Neural progenitor cell (in vitro differentiated cells): ENCODE results near the gene SBSN. TPM values are rescaled to one million over a fixed set of nuclear protein-coding genes. Genes with fewer than 3 reads are reported as not detected.

ENCODE experiments used
- DNase-seq: peaks from one replicate; pipeline ENCODE4 v3.0.0-alpha.2; 2016; ENCODE audit warnings: low spot score
- H2AFZ ChIP-seq: fragments of 200-600 bp; sonication (generic); replicated peaks from 2 replicates; pipeline ENCODE4 v1.6.1; 2016; ENCODE audit warnings: antibody characterized with exemption
- H3F3A ChIP-seq: fragments of 200-600 bp; sonication (generic); 2 replicates; pipeline ENCODE4 v1.6.1; 2016; ENCODE audit warnings: antibody characterized with exemption, low read depth
- H3K27ac ChIP-seq: fragments of 200-600 bp; sonication (generic); 2 replicates; pipeline ENCODE4 v1.5.1; 2016; ENCODE audit warnings: mild to moderate bottlenecking
- H3K27me3 ChIP-seq: fragments of 200-600 bp; sonication (generic); 2 replicates; pipeline ENCODE4 v1.6.1; 2016; ENCODE audit warnings: mild to moderate bottlenecking, moderate library complexity
- H3K36me3 ChIP-seq: fragments of 200-600 bp; sonication (generic); 2 replicates; pipeline ENCODE4 v1.5.1; 2016
- H3K4me1 ChIP-seq: fragments of 200-600 bp; sonication (generic); 2 replicates; pipeline ENCODE4 v1.6.1; 2016; ENCODE audit warnings: mixed run types
- H3K4me2 ChIP-seq: fragments of 200-600 bp; sonication (generic); 2 replicates; pipeline ENCODE4 v1.6.1; 2016
- H3K4me3 ChIP-seq: fragments of 200-600 bp; sonication (generic); 2 replicates; pipeline ENCODE4 v1.5.1; 2016
- H3K79me2 ChIP-seq: fragments of 200-600 bp; sonication (generic); 2 replicates; pipeline ENCODE4 v1.6.1; 2016; ENCODE audit warnings: low read depth
- H3K9ac ChIP-seq: fragments of 200-600 bp; sonication (generic); 2 replicates; pipeline ENCODE4 v1.6.1; 2016
- H3K9me3 ChIP-seq: fragments of 200-600 bp; sonication (generic); 2 replicates; pipeline ENCODE4 v1.5.1; 2016; ENCODE audit warnings: low read depth
- H4K20me1 ChIP-seq: fragments of 200-600 bp; sonication (generic); 2 replicates; pipeline ENCODE4 v1.6.1; 2016; ENCODE audit warnings: low read depth
- H3K27ac Mint-ChIP-seq: 3 replicates; pipeline ENCODE4 v1.8.0; 2021; ENCODE audit warnings: mixed read lengths
- H3K27me3 Mint-ChIP-seq: 2 replicates; pipeline ENCODE4 v1.8.0; 2022; ENCODE audit warnings: low read depth, mild to moderate bottlenecking, inconsistent platforms, moderate library complexity, mixed read lengths; ENCODE audit not compliant: insufficient read depth
- H3K36me3 Mint-ChIP-seq: 3 replicates; pipeline ENCODE4 v1.8.0; 2021; ENCODE audit warnings: mixed read lengths
- H3K4me1 Mint-ChIP-seq: 3 replicates; pipeline ENCODE4 v1.8.0; 2021; ENCODE audit warnings: mixed read lengths
- H3K4me3 Mint-ChIP-seq: 3 replicates; pipeline ENCODE4 v1.8.0; 2021; ENCODE audit warnings: mild to moderate bottlenecking, moderate library complexity, mixed read lengths
- H3K9me3 Mint-ChIP-seq: 3 replicates; pipeline ENCODE4 v1.8.0; 2020; ENCODE audit warnings: mixed read lengths
- EZH2 ChIP-seq: fragments of 200-600 bp; sonication (generic); IDR thresholded peaks from 2 replicates; pipeline ENCODE4 v1.6.1; 2017; ENCODE audit warnings: antibody characterized with exemption, mild to moderate bottlenecking, moderate library complexity
- EZH2phosphoT487 ChIP-seq: fragments of 200-600 bp; sonication (generic); IDR thresholded peaks from 2 replicates; pipeline ENCODE4 v1.6.1; 2017; ENCODE audit warnings: antibody characterized with exemption
- total RNA-seq: library from RNA; depleted of rRNA; stranded (reverse); fragments of >200 nt; gene quantifications from 2 replicates; pipeline ENCODE4 v1.2.3, GENCODE V29; 2015; ENCODE audit warnings: low replicate concordance
- TF ChIP-seq, protein P1 (sequence below): fragments of 200-600 bp; sonication (generic); IDR thresholded peaks from 2 replicates; pipeline ENCODE4 v1.5.1; 2017; ENCODE audit warnings: antibody characterized with exemption, mild to moderate bottlenecking

SBSN gene
- total RNA-seq, 1 donor from 2014 or later, result not detected

- Histone ChIP-seq H3K9ac (no peak overlapping the region), H3K4me3 (no peak overlapping the region), H3K4me2 (no peak overlapping the region), H3K9me3 (no peaks in the 10 kb centered on the region), H3K4me1 (no peaks in the 10 kb centered on the region), H3F3A (peaks cover 11% of the 10 kb centered on the region), H3K36me3 (no peaks in the 10 kb centered on the region), H2AFZ (no peak overlapping the region), H4K20me1 (peaks cover 7% of the 10 kb centered on the region), H3K27me3 (peaks cover 36% of the 10 kb centered on the region), H3K79me2 (no peaks in the 10 kb centered on the region), H3K27ac (no peak overlapping the region)
- H3K36me3 Mint-ChIP-seq, result peaks cover 3% of the 10 kb centered on the region
- H3K4me3 Mint-ChIP-seq, result no peak overlapping the region
- TF ChIP-seq EZH2 (no peak), EZH2phosphoT487 (no peak)
- TF ChIP-seq, protein P1, sequence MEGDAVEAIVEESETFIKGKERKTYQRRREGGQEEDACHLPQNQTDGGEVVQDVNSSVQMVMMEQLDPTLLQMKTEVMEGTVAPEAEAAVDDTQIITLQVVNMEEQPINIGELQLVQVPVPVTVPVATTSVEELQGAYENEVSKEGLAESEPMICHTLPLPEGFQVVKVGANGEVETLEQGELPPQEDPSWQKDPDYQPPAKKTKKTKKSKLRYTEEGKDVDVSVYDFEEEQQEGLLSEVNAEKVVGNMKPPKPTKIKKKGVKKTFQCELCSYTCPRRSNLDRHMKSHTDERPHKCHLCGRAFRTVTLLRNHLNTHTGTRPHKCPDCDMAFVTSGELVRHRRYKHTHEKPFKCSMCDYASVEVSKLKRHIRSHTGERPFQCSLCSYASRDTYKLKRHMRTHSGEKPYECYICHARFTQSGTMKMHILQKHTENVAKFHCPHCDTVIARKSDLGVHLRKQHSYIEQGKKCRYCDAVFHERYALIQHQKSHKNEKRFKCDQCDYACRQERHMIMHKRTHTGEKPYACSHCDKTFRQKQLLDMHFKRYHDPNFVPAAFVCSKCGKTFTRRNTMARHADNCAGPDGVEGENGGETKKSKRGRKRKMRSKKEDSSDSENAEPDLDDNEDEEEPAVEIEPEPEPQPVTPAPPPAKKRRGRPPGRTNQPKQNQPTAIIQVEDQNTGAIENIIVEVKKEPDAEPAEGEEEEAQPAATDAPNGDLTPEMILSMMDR, result no peak
- no peak for DNase-seq
- no peaks in the 10 kb centered on the region for H3K9me3 Mint-ChIP-seq
- H3K4me1 Mint-ChIP-seq, result peaks cover 18% of the 10 kb centered on the region
- H3K27me3 Mint-ChIP-seq, result peaks cover 17% of the 10 kb centered on the region
- H3K27ac Mint-ChIP-seq, result no peak overlapping the region
Measured at GRCh38 chr19:35554076-35554475, 26.0 kb upstream of the SBSN start.

GRCh38 chr19:35553385-35554000 is 25.4 kb upstream of the SBSN start:
- Histone ChIP-seq H3K4me2 (no peak overlapping the region), H3K36me3 (no peaks in the 10 kb centered on the region), H3K27me3 (peaks cover 30% of the 10 kb centered on the region), H3K9ac (no peak overlapping the region), H4K20me1 (peaks cover 7% of the 10 kb centered on the region), H3K27ac (no peak overlapping the region), H3K79me2 (no peaks in the 10 kb centered on the region), H3K9me3 (no peaks in the 10 kb centered on the region), H3F3A (peaks cover 11% of the 10 kb centered on the region), H3K4me1 (no peaks in the 10 kb centered on the region), H3K4me3 (no peak overlapping the region), H2AFZ (no peak overlapping the region)
- DNase-seq, result no peak
- no peak overlapping the region for H3K4me3 Mint-ChIP-seq
- H3K27me3 Mint-ChIP-seq, result peaks cover 17% of the 10 kb centered on the region
- H3K9me3 Mint-ChIP-seq, result no peaks in the 10 kb centered on the region
- H3K27ac Mint-ChIP-seq, result no peak overlapping the region
- H3K36me3 Mint-ChIP-seq, result peaks cover 3% of the 10 kb centered on the region
- TF ChIP-seq, protein P1, result no peak
- TF ChIP-seq EZH2phosphoT487 (no peak), EZH2 (no peak)
- H3K4me1 Mint-ChIP-seq, result peaks cover 20% of the 10 kb centered on the region

GRCh38 chr19:35552534-35553384 is 24.6 kb upstream of the SBSN start:
- H3K4me1 ChIP-seq, result no peaks in the 10 kb centered on the region
- no peak overlapping the region for H3K27ac ChIP-seq
- no peak overlapping the region for H3K9ac ChIP-seq
- peaks cover 7% of the 10 kb centered on the region for H4K20me1 ChIP-seq
- no peak overlapping the region for H3K4me2 ChIP-seq
- H3K9me3 ChIP-seq, result no peaks in the 10 kb centered on the region
- no peaks in the 10 kb centered on the region for H3K9me3 Mint-ChIP-seq
- H3K4me3 ChIP-seq, result no peak overlapping the region
- H3K79me2 ChIP-seq, result no peaks in the 10 kb centered on the region
- TF ChIP-seq, protein P1, result no peak
- TF ChIP-seq EZH2phosphoT487, result no peak
- TF ChIP-seq EZH2, result no peak
- H3K36me3 Mint-ChIP-seq, result peaks cover 3% of the 10 kb centered on the region
- no peak overlapping the region for H2AFZ ChIP-seq
- H3K36me3 ChIP-seq, result no peaks in the 10 kb centered on the region
- H3K4me3 Mint-ChIP-seq, result no peak overlapping the region
- peaks cover 11% of the 10 kb centered on the region for H3F3A ChIP-seq
- no peak overlapping the region for H3K27ac Mint-ChIP-seq
- no peak for DNase-seq
- H3K27me3 Mint-ChIP-seq, result peaks cover 15% of the 10 kb centered on the region
- peaks cover 22% of the 10 kb centered on the region for H3K27me3 ChIP-seq
- peaks cover 17% of the 10 kb centered on the region for H3K4me1 Mint-ChIP-seq
